Measurements from ENCODE around the gene ZDHHC8. TPM values are rescaled to one million over a fixed set of nuclear protein-coding genes. Genes with fewer than 3 reads are reported as not detected.

Gene ZDHHC8
- total RNA-seq, 1 experiment from 2014 or later: 51.7 TPM

DNA sequence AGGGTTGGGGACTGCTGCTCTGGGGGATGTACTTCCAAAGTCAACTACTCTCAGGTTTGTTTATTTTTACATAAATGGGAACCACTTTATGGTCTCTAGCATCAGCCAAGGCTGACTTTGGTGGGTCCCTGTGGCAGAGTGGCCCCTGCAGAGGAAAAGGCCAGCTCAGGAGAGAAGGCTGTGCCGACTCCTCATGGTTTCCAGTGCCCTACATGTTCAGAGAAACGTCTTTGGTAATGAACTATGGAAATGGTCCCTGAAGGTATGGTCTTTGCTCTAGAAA is 3.0 kb upstream of the ZDHHC8 start:
- Histone ChIP-seq H3K27ac (ENCODE audit: insufficient read length, low read depth, low read length) (no peak overlapping the region), H3K23ac (ENCODE audit: insufficient read length, low read depth, low read length) (no peak overlapping the region), H3K56ac (ENCODE audit: insufficient read length, low read depth, low read length) (no peak overlapping the region), H3K18ac (ENCODE audit: insufficient read length, low read depth, low read length) (no peak overlapping the region), H2BK20ac (ENCODE audit: low read depth, low read length, poor library complexity, severe bottlenecking) (no peak overlapping the region), H2AK5ac (ENCODE audit: insufficient read length, low read length) (no peak overlapping the region), H3K4me2 (ENCODE audit: insufficient read depth, insufficient read length, low read length) (no peak overlapping the region), H3K79me2 (ENCODE audit: insufficient read depth, low read length) (no peaks in the 10 kb centered on the region; the same call in 1 of the 2 replicates), H2BK12ac (ENCODE audit: insufficient read length, low read depth, low read length) (no peak overlapping the region), H3K4me1 (ENCODE audit: insufficient read depth, low read length) (no peaks in the 10 kb centered on the region), H4K91ac (ENCODE audit: insufficient read length, low read depth, low read length) (no peak overlapping the region), H2AFZ (ENCODE audit: low read length) (no peak overlapping the region), H4K20me1 (ENCODE audit: control insufficient read depth, insufficient read depth, insufficient read length) (peaks cover 2% of the 10 kb centered on the region), H3K9me3 (ENCODE audit: control insufficient read depth, low read depth, low read length) (no peaks in the 10 kb centered on the region), H3K23me2 (ENCODE audit: insufficient read length, low read depth, low read length, poor library complexity, severe bottlenecking) (peaks cover 4% of the 10 kb centered on the region), H4K5ac (ENCODE audit: insufficient read length, low read depth, low read length) (no peak overlapping the region), H2BK5ac (ENCODE audit: insufficient read length, low read length) (no peak overlapping the region), H3K79me1 (ENCODE audit: insufficient read depth, low read depth, low read length, poor library complexity, severe bottlenecking) (peaks cover 3% of the 10 kb centered on the region), H3K27me3 (ENCODE audit: insufficient read depth, low read length) (no peaks in the 10 kb centered on the region), H2BK15ac (ENCODE audit: low read depth, low read length) (no peak overlapping the region), H3K9ac (ENCODE audit: extremely low read depth, insufficient read length, low read length) (no peak overlapping the region), H3T11ph (ENCODE audit: low read length) (no peak overlapping the region), H4K8ac (replicated peaks; ENCODE audit: insufficient read length, low read depth, low read length) (no peak overlapping the region), H2BK120ac (ENCODE audit: low read depth, low read length, poor library complexity, severe bottlenecking) (no peak overlapping the region), H3K4ac (ENCODE audit: low read depth, low read length) (no peak overlapping the region), H3K14ac (ENCODE audit: insufficient read depth, low read length) (no peak overlapping the region)
- no peaks in the 10 kb centered on the region; the same call in 1 of the 2 replicates for H3K27me3 Mint-ChIP-seq (ENCODE audit: low read depth)
- no peak for DNase-seq
- no peak for TF ChIP-seq CTCF (conservative IDR thresholded peaks at IDR 0.05)
- no CpG with 5 or more reads among the region's 2 CpGs for WGBS (ENCODE audit: extremely low coverage, insufficient read length, low lambda C conversion rate)
- H3K27ac Mint-ChIP-seq: peak overlapping the region; percentile 48 to 74 (median 55); a peak in 3 of 7 replicates
- peak overlapping the region in 1 of 2 experiments; percentile 7; a peak in 1 of 5 replicates for H3K4me3 Mint-ChIP-seq
- no peaks in the 10 kb centered on the region for H3K9me3 Mint-ChIP-seq
- H3K36me3 Mint-ChIP-seq (ENCODE audit: insufficient read depth in 1 of 3, low read depth in 3 of 3): peaks cover 22 to 47% (median 42%) of the 10 kb centered on the region in 3 experiments; a peak in 6 of 7 replicates
- H3K4me1 Mint-ChIP-seq: peaks cover 5 to 8% of the 10 kb centered on the region in 2 experiments
